ENCODE data around the gene SEPTIN3.

Gene SEPTIN3

GRCh38 chr22:41927813-41928212, 41.4 kb upstream of the SEPTIN3 start:
- H3K36me3 ChIP-seq: peaks cover 0 to 19% (median 10%) of the 10 kb centered on the region in 11 experiments; a peak in 12 of 22 replicates
- H3K9ac ChIP-seq: peak overlapping the region in 8 of 11 experiments; percentile 13 to 97 (median 54); a peak in 11 of 22 replicates
- no peak for TF ChIP-seq Cebpa-rat (IDR thresholded peaks at IDR 0.05)
- peak overlapping the region; percentile 29 to 99 (median 93); a peak in 21 of 22 replicates for H3K4me2 ChIP-seq
- H3K9me3 ChIP-seq (replicated peaks in 1 of 11): no peaks in the 10 kb centered on the region
- no peak overlapping the region for H3K4me3 ChIP-seq
- peak overlapping the region in 8 of 11 experiments; percentile 32 to 95 (median 64); a peak in 12 of 22 replicates for H3K27ac ChIP-seq
- H3K27me3 ChIP-seq: peaks cover 0 to 32% (median 0%) of the 10 kb centered on the region in 11 experiments; a peak in 7 of 22 replicates
- peaks cover 38 to 95% (median 91%) of the 10 kb centered on the region in 10 experiments for H3K4me1 ChIP-seq
- peaks cover 0 to 32% (median 15%) of the 10 kb centered on the region in 11 experiments; a peak in 12 of 22 replicates for H4K20me1 ChIP-seq

DNA sequence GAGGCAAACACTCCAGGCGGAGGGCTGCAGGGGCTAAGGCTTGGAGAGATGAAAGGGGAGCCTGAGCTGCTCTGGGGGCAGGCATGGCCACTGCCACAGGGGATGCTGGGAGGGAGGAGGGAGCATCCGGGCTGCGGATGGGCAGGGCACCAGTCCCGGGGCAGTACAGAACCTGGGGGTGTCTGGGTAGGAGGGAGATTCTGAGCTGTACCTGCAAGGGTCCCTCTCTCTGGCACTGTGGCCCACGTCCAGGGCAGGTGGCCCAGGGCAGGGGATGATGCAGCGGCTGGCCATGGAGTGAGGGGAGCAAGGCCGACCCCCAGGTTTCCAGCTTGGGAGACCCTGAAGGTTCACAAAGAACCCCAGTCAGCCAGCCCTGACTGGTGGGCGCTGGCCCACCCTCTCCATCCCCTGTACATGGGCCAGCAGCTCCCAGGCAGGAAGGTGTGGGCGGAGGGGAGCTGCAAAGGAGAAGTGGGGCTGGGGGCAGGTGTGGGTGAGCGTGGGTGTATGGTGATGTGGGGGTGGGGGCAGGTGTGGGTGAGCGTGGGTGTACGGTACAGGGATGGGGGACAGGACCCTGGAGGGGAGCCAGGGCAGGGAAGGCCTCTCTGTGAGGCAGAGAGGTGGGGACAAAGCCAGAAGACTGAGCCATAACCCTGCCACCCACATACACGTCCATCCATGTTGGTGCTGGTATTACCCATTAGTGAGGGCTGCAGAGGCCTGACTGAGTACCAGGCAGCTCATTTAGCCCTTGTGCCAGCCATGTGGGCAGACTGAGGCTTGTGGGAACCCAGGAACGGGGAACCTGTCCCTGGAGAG, 40.4 kb upstream of the SEPTIN3 start:
- Histone ChIP-seq H3K27me3 (peaks cover 0 to 41% (median 0%) of the 10 kb centered on the region in 11 experiments; a peak in 7 of 22 replicates), H3K9ac (peak overlapping the region in 8 of 11 experiments; percentile 6 to 97 (median 54); a peak in 11 of 22 replicates), H3K27ac (peak overlapping the region in 8 of 11 experiments; percentile 32 to 95 (median 64); a peak in 14 of 22 replicates), H3K4me2 (peak overlapping the region; percentile 29 to 99 (median 93)), H4K20me1 (peaks cover 0 to 25% (median 9%) of the 10 kb centered on the region in 11 experiments; a peak in 12 of 22 replicates), H3K4me3 (no peak overlapping the region; a peak in 1 of 20 replicates), H3K36me3 (peaks cover 0 to 9% (median 0%) of the 10 kb centered on the region in 11 experiments; a peak in 8 of 22 replicates), H3K9me3 (replicated peaks in 1 of 11) (no peaks in the 10 kb centered on the region), H3K4me1 (peaks cover 45 to 95% (median 91%) of the 10 kb centered on the region in 10 experiments)
- TF ChIP-seq Cebpa-rat (IDR thresholded peaks at IDR 0.05): no peak

DNA sequence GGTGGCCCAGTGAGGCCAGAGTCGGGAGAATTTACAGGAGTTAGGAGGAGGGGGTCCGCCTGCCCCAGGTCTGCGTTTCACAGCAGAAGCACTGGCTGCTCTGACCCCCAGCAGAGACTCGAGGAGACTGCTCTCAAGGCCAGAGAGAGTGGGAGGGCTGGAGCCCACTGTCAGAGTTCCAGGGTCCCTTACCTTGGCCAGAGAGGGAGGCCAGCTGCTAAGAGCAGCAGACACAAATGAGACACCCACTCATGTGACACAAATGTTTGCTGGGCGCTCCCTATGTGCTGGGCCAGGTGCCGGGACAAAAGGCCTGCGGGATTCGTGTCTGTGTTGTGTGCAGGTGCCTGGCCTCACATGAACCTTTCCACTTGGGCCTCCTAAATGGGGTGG, 39.8 kb upstream of the SEPTIN3 start:
- Histone ChIP-seq H3K27ac (peak overlapping the region in 6 of 11 experiments; percentile 46 to 94 (median 68); a peak in 12 of 22 replicates), H3K36me3 (peaks cover 0 to 3% (median 0%) of the 10 kb centered on the region in 11 experiments; a peak in 3 of 22 replicates), H3K9me3 (replicated peaks in 1 of 11) (no peaks in the 10 kb centered on the region), H3K9ac (peak overlapping the region in 6 of 11 experiments; percentile 17 to 97 (median 62); a peak in 9 of 22 replicates), H3K4me1 (peaks cover 48 to 95% (median 91%) of the 10 kb centered on the region in 10 experiments), H4K20me1 (peaks cover 0 to 31% (median 12%) of the 10 kb centered on the region in 11 experiments; a peak in 14 of 22 replicates), H3K4me2 (peak overlapping the region in 10 of 11 experiments; percentile 29 to 99 (median 94); a peak in 20 of 22 replicates), H3K4me3 (no peak overlapping the region; a peak in 1 of 20 replicates), H3K27me3 (peaks cover 0 to 45% (median 0%) of the 10 kb centered on the region in 11 experiments; a peak in 7 of 22 replicates)
- TF ChIP-seq Cebpa-rat (IDR thresholded peaks at IDR 0.05): no peak

DNA sequence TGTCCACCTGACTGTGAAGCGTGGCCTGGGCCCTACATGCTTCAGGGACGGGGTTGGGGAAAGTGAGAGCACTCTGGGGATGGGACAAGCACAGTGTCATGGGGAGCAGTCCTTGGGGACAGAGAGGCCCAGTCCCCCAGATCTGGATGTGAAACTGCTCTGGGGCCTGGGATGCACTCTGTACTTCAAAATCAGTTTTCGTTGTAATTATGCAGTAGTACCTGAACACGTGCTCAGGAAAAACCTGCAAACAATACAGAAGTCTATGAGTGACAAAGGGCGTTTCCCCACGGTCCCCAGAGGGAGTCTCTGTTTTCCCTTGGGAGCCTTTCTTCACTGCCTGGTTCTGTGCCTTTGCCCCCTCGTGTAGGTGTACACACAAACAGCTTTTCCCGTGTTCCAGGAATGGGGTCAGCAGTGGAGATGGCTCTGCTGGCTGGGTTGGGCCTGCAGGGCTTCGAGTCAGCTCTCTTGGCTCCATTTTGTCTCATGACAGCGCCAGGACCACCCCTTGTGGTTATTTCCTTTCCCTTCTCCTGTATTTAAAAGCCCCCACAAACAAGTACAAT, 37.5 kb upstream of the SEPTIN3 start:
- Histone ChIP-seq H4K20me1 (peaks cover 0 to 40% (median 7%) of the 10 kb centered on the region in 11 experiments; a peak in 7 of 22 replicates), H3K27ac (peak overlapping the region in 9 of 11 experiments; percentile 6 to 81 (median 70); a peak in 15 of 22 replicates), H3K9me3 (replicated peaks in 1 of 11) (no peaks in the 10 kb centered on the region), H3K27me3 (peaks cover 0 to 44% (median 0%) of the 10 kb centered on the region in 11 experiments; a peak in 6 of 22 replicates), H3K4me2 (peak overlapping the region; percentile 26 to 99 (median 86)), H3K36me3 (0 out of 22 replicates have a peak, but pooled peaks cover 0 to under 1% (median 0%) of the 10 kb centered on the region in 11 experiments), H3K4me3 (no peak overlapping the region), H3K9ac (peak overlapping the region in 9 of 11 experiments; percentile 3 to 71 (median 60); a peak in 13 of 22 replicates), H3K4me1 (peaks cover 51 to 100% (median 100%) of the 10 kb centered on the region in 10 experiments)
- no peak for TF ChIP-seq Cebpa-rat (IDR thresholded peaks at IDR 0.05)

- H3K9me3 ChIP-seq (replicated peaks in 1 of 11): no peaks in the 10 kb centered on the region
- peak overlapping the region in 10 of 11 experiments; percentile 36 to 99 (median 88); a peak in 21 of 22 replicates for H3K4me2 ChIP-seq
- peaks cover 0 to 46% (median 10%) of the 10 kb centered on the region in 11 experiments; a peak in 7 of 22 replicates for H4K20me1 ChIP-seq
- peaks cover 0 to 44% (median 0%) of the 10 kb centered on the region in 11 experiments; a peak in 6 of 22 replicates for H3K27me3 ChIP-seq
- peak overlapping the region in 8 of 11 experiments; percentile 27 to 71 (median 64); a peak in 14 of 22 replicates for H3K9ac ChIP-seq
- peaks cover 57 to 100% (median 100%) of the 10 kb centered on the region in 10 experiments for H3K4me1 ChIP-seq
- H3K27ac ChIP-seq: peak overlapping the region in 8 of 11 experiments; percentile 18 to 81 (median 72); a peak in 15 of 22 replicates
- H3K4me3 ChIP-seq: no peak overlapping the region
- TF ChIP-seq Cebpa-rat (IDR thresholded peaks at IDR 0.05): no peak
- H3K36me3 ChIP-seq: peaks cover 0 to 6% (median 0%) of the 10 kb centered on the region in 11 experiments; a peak in 4 of 22 replicates
These were observed 36.9 kb upstream of the SEPTIN3 start for GRCh38 chr22:41932353-41932752.

DNA sequence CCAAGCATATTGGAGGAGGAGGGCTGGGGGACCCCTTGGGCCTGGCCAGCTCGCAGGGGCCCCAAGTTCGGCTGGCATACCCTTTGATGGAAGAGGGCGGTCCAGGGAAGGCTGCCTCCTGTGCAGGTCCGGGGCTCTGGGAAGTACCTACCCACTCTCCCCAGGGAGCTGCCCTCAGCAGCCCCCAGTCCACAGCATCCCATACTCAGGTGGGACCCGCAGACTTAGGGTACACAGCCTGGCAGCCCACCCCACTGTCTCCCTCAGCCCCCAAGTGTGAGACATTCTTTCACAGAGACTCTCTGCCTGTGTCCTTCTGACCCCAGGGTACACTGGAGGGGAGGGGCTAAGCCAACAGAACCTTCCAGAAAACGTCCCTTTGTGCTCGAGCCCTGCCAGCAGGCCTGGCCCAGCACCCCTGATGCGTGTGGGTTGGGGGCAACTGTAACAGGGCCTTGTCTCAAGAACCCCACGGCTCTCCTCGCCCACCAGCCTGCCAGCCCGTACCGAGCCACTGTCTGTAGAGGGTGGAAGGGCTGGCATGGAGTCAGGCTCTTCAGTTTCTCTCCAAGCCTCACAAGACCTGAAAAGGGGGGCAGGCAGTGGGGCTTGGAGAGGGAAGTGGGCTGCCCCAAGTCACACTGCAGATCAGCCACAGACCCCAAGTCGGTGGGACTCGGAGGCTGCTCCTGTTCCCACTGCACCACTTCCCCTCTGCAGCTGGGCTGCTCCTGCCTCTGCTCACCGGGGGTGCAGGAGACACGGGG, 35.6 kb upstream of the SEPTIN3 start:
- Histone ChIP-seq H3K4me2 (peak overlapping the region; percentile 57 to 99 (median 86)), H3K27ac (peak overlapping the region in 8 of 11 experiments; percentile 64 to 81 (median 72); a peak in 16 of 22 replicates)

DNA sequence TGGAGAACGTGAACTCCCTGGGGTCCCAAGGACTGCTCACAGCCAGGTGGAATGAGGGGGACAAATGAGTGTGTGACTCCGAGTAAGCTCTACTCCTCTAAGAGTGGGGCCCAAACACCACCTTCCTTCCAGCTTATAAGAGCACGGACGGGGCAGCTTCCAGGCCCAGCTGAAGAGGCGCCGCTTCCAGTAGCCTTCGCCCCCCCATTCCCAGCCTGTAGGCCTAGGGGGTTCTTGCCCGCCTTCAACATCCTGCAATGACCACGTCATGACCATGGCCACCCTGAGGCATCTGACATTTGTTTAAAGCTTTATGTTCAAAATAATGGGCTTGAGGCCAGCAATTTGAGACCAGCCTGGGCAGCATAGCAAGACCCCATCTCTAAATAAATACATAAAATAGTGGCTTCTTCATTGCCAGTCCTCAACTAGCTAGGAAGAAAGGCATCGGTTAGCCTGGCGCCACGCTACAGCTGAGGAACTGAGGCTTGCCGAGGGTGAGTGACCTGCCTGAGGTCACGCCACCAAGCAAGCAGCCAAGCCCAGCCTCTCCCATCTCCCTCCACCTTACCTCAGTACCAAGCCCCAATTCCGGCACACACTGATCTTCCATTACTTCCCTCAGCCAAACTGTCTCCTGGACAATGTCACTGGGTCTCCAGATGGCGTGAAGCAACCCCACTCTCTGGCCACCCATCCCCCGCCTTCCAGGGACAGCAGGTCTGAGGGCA, 34.8 kb upstream of the SEPTIN3 start:
- Histone ChIP-seq H3K27ac (peak overlapping the region in 7 of 11 experiments; percentile 43 to 81 (median 70); a peak in 15 of 22 replicates), H3K9me3 (replicated peaks in 1 of 11) (no peaks in the 10 kb centered on the region), H4K20me1 (peaks cover 0 to 58% (median 19%) of the 10 kb centered on the region in 11 experiments; a peak in 14 of 22 replicates), H3K27me3 (peaks cover 0 to 49% (median 0%) of the 10 kb centered on the region in 11 experiments; a peak in 6 of 22 replicates), H3K4me3 (no peak overlapping the region), H3K36me3 (peaks cover 0 to 20% (median 10%) of the 10 kb centered on the region in 11 experiments; a peak in 10 of 22 replicates), H3K4me1 (peaks cover 55 to 100% (median 100%) of the 10 kb centered on the region in 10 experiments), H3K4me2 (peak overlapping the region; percentile 57 to 99 (median 86); a peak in 20 of 22 replicates), H3K9ac (peak overlapping the region in 6 of 11 experiments; percentile 58 to 71 (median 67); a peak in 10 of 22 replicates)
- no peak for TF ChIP-seq Cebpa-rat (IDR thresholded peaks at IDR 0.05)

More for the DNA sequence above, 35.6 kb upstream of the SEPTIN3 start:
- H3K4me3 ChIP-seq: peak overlapping the region in 1 of 10 experiments; percentile 12; a peak in 1 of 20 replicates
- H4K20me1 ChIP-seq: peaks cover 0 to 49% (median 10%) of the 10 kb centered on the region in 11 experiments; a peak in 7 of 22 replicates
- H3K9ac ChIP-seq: peak overlapping the region in 9 of 11 experiments; percentile 7 to 71 (median 60); a peak in 16 of 22 replicates
- peaks cover 52 to 100% (median 100%) of the 10 kb centered on the region in 10 experiments for H3K4me1 ChIP-seq
- TF ChIP-seq Cebpa-rat (IDR thresholded peaks at IDR 0.05): no peak
- peaks cover 0 to 49% (median 0%) of the 10 kb centered on the region in 11 experiments; a peak in 6 of 22 replicates for H3K27me3 ChIP-seq
- H3K36me3 ChIP-seq: peaks cover 0 to 12% (median 2%) of the 10 kb centered on the region in 11 experiments; a peak in 9 of 22 replicates
- H3K9me3 ChIP-seq (replicated peaks in 1 of 11): no peaks in the 10 kb centered on the region

Measured in BLaER1 treated with 17β-estradiol and CSF1 and Interleukin-3, amounts not matched to agents 10 nM and 100 nM (cell line).